GM21717 (cell line): Measurements from ENCODE around the gene STAMBPL1.
"Not testable (repeated sequence)": the region's sequence is repeated elsewhere in the genome, so short reads cannot be mapped to it uniquely, and the experiment has no call there.

Source experiments
- ATAC-seq: cut with Tn5 transposase; IDR thresholded peaks from one replicate; pipeline ENCODE4 v1.9.1; 2021; ENCODE audit warnings: mild to moderate bottlenecking, moderate library complexity; ENCODE audit not compliant: unreplicated experiment

STAMBPL1 gene

DNA sequence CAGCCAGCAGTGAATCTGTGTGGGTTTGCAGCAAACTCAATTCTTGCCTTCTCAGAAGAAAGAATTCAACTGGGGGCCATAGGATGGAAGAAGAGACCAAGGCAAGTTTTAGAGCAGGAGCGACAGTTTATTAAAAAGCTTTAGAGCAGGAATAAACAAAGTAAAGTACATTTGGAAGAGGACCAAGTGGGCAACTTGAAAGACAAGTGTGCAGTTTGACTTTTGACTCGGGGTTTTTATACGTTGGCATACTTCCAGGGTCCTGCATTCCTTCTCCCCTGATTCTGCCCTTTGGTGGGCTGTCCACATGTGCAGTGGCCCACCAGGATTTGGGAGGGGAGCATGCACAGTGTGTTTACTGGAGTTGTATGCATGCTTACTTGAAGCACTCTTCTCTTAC is 25.4 kb upstream of the STAMBPL1 start:
- no peak for ATAC-seq

- no peak for ATAC-seq
Observed at GRCh38 chr10:88857831-88858230, 22.2 kb upstream of the STAMBPL1 start.

GRCh38 chr10:88858491-88858890 is 21.6 kb upstream of the STAMBPL1 start:
- no peak for ATAC-seq

DNA sequence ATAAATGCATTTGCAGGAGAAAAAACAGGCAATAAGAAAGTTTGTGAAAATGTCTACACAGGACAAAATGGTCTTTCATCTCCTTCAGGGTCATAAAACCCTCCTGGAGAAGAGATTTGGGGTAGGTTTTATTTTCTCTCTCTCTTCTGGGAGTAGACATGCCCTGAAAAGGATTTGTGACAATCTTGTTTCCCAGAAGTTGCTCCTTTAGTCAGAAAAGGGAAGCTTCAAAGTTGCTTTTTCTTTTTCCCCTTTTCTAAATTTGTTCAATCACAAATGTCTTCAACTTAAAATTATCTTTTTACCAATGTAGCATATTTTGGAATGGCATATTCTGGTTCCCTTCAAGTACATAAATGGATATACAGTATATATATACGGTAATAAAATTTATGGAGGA is 19.0 kb upstream of the STAMBPL1 start:
- ATAC-seq, result no peak

DNA sequence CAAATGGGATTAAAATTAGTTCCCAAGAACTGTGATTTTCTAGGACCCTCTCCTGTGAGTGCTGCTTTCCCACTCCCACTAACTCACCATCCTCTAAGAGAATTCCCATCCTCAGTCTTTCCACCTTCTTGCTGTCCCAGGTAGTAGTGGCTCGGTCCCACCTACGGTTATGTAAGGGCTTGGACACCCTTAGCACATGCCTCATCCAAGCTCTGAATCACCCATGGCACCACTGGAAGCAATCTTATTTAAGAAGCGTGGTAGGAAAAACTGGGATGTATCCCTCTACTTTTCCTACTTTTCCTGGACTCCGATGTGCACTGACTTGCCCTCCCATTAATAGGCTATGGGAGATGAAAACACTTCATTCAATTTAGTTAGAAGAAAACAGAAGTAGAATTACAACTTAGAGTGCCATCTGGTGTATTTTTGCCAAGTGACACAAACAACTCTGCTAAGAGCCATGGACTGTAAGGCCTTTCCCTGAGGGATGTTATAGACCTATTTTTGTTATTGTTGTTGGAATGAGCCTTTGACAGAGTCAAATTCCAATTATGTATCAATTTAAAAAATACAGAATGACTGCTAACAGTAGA is 14.7 kb upstream of the STAMBPL1 start:
- no peak for ATAC-seq

DNA sequence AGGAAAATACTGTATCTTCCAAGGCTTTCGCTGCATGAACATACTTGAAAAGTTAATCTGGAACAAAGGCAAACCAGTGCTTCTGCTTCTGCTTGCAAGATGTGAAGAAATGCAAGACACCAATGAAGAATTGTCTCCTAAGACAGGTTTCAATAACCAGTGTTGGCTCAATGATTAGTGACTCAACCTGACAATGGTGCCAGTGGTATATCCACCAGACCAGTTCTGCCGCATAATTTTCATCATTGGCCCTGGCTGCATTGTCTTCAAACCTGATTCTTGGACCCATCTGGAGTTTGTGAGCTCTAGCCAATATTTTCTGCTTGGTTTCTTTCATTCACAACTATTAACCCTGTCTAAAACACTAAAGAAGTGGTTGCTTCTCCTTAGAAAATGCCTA is 13.6 kb upstream of the STAMBPL1 start:
- no peak for ATAC-seq

DNA sequence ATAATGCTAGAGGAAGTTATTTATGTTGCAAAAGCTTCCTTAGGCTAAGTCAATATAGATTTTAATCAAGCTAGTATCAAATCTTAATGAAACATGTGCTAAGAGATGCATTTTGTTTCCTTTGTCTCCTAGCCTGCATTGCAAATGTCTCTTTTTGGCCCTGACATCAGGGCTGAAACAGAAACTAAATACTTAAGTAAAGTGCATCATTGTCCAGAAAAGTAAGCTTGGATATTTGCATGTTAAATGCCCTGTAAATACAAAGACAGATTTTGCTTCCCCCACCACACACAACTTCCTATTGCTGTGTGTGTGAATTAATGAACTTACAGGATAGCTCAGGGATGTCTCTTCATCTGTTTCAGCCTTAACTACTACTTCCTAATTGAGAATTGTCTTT is 10.0 kb upstream of the STAMBPL1 start:
- ATAC-seq, result peak; percentile 63

GRCh38 chr10:88873757-88874156 is 6.3 kb upstream of the STAMBPL1 start:
- ATAC-seq, result no peak

GRCh38 chr10:88874281-88874680 is 5.8 kb upstream of the STAMBPL1 start:
- no peak for ATAC-seq

- ATAC-seq, result no peak
Observed at GRCh38 chr10:88875081-88875480, 5.0 kb upstream of the STAMBPL1 start.

- ATAC-seq, result no peak
Observed at GRCh38 chr10:88877298-88877697, 2.7 kb upstream of the STAMBPL1 start.

GRCh38 chr10:88880282-88881076 is 434 bp downstream of the STAMBPL1 start:
- peak; percentile 65 for ATAC-seq

GRCh38 chr10:88881320-88881719 is 1.3 kb downstream of the STAMBPL1 start:
- ATAC-seq, result no peak

GRCh38 chr10:88881922-88882645 is 2.0 kb downstream of the STAMBPL1 start:
- ATAC-seq, result no peak

DNA sequence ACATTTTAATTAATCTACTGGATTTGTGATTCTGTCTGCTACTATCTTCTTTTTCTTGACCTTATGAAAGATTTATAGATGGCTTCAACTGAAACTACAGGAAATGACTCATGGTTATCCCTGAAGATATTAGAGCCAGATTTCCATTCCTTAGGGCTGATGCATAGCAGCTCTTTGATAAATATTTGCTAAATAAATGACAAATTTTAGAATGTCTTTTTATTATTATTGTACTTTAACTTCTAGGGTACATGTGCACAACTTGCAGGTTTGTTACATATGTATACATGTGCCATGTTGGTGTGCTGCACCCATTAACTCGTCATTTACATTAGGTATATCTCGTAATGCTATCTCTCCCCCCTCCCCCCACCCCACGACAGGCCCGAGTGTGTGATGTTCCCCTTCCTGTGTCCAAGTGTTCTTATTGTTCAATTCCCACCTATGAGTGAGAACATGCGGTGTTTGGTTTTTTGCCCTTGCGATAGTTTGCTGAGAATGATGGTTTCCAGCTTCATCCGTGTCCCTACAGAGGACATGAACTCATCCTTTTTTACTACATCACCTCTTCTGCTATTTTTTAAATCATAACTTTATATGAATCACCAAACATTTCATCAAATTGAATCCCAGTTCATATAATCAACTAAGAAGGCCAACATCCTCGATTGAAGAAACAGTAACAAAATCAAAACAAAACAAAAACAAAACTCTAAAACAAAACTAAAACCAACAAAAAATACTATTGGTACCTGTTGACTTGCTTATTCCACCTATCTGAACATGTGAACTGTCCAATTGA is 2.8 kb downstream of the STAMBPL1 start:
- not testable (repeated sequence) for ATAC-seq

GRCh38 chr10:88883448-88883809 is 3.4 kb downstream of the STAMBPL1 start:
- ATAC-seq, result no peak

DNA sequence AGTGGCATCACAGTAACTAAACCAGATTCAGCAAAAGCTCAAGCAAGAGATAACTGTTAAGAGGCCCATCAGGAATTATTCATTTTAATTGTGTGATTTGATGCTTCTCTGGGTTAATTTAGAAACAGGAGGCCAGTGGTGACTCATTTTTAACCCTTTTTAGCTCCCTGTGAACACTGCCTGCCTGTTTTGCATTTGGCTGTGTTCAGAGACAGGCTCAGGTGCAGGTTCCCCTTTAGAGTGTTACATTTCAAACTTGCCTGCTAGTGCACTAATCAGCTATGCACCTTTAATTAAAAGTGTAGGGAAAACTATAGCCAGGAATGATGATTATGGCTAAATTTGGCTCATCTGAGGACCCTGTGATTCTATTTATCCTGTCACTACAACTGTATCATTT is 6.5 kb downstream of the STAMBPL1 start:
- ATAC-seq, result peak; percentile 44

- ATAC-seq, result no peak
Observed at GRCh38 chr10:88888810-88889445, 8.9 kb downstream of the STAMBPL1 start.

DNA sequence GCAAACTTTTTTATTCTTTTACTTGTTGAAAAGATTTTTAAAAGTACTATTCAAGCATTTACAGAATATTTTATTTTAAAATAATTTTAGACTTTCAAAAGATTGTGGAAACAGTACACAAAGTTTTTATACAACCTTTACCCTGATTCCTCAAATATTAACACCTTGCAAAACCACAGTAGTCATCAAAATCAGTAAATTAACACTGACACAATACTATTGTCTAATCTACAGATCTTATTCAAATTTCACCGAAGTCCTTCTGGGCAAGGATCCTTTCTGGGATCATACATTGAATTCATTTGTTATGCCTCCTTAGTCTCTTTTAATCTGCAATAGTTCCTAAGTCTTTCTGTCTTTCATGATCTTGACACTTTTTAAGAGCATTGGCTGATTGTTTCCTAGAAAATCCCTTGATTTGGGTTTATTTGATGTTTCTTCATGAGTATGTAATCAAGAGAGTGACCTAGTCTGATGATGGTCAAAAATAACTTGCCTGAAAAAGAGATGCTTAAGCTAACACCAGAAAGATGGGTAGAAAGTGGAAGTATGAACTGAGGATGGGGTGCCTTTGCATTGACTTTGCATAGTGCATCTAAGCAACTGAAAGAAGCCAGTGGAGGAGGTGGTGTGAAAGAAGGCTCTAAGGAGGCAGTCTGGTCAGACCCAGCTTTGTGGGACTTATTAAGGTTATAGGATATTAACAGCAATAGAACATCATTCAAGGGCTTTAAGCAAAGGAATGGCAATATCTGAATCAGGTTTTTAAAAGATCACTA is 9.7 kb downstream of the STAMBPL1 start:
- peak; percentile 70 for ATAC-seq
